NCI-H446 (cell line): ENCODE measurements around the gene PLEKHM2.
A peak's percentile ranks its signal among the peaks of the same experiment; 100 is the strongest.

Source experiments
- DNase-seq, 2 experiments: peaks; one replicate each; lab custom pipeline; 2025; lab: John Stamatoyannopoulos, UW

Gene PLEKHM2

GRCh38 chr1:15758343-15758931 lies 74.3 kb downstream of the PLEKHM2 start, which contains the start of gene FBLIM1:
TSS of gene FBLIM1 (plus strand) at chr1:15758795. CDS start at chr1:15764984, 6,189 bp downstream.
- no peak for DNase-seq

- DNase-seq, result no peak
These were observed 75.0 kb downstream of the PLEKHM2 start for GRCh38 chr1:15758953-15759661.

- DNase-seq, result no peak
These were observed 76.5 kb downstream of the PLEKHM2 start for GRCh38 chr1:15760520-15761211.

- DNase-seq, result no peak
These were observed 77.4 kb downstream of the PLEKHM2 start for GRCh38 chr1:15761366-15762128.

GRCh38 chr1:15762546-15762945 lies 78.4 kb downstream of the PLEKHM2 start:
- DNase-seq, result no peak

- no peak for DNase-seq
These were observed 80.2 kb downstream of the PLEKHM2 start for GRCh38 chr1:15764269-15764764.

GRCh38 chr1:15764890-15765289 lies 80.8 kb downstream of the PLEKHM2 start:
- no peak for DNase-seq

GRCh38 chr1:15765495-15766194 lies 81.5 kb downstream of the PLEKHM2 start:
- peak in 1 of 2 experiments; percentile 48 for DNase-seq

- DNase-seq, result no peak
These were observed 83.8 kb downstream of the PLEKHM2 start for GRCh38 chr1:15767941-15768340.

GRCh38 chr1:15768388-15768787 lies 84.3 kb downstream of the PLEKHM2 start:
- no peak for DNase-seq

GRCh38 chr1:15770313-15770962 lies 86.3 kb downstream of the PLEKHM2 start:
- no peak for DNase-seq

- DNase-seq, result no peak
These were observed 87.9 kb downstream of the PLEKHM2 start for GRCh38 chr1:15771836-15772515.

GRCh38 chr1:15775706-15776105 lies 91.6 kb downstream of the PLEKHM2 start:
- DNase-seq, result no peak

- DNase-seq, result no peak
These were observed 94.0 kb downstream of the PLEKHM2 start for GRCh38 chr1:15777909-15778707.
